Measurements from ENCODE around the gene FGF1. TPM values are rescaled to one million over a fixed set of nuclear protein-coding genes. Genes with fewer than 3 reads are reported as not detected.

FGF1 gene
- total and polyA plus RNA-seq, 8 donors: 0.03 to 0.90 (median 0.35) TPM

- Histone ChIP-seq H3K4me1 (no peaks in the 10 kb centered on the region), H3K27ac (no peak overlapping the region)
Measured at GRCh38 chr5:142602720-142603245, 83.1 kb downstream of the FGF1 start.

DNA sequence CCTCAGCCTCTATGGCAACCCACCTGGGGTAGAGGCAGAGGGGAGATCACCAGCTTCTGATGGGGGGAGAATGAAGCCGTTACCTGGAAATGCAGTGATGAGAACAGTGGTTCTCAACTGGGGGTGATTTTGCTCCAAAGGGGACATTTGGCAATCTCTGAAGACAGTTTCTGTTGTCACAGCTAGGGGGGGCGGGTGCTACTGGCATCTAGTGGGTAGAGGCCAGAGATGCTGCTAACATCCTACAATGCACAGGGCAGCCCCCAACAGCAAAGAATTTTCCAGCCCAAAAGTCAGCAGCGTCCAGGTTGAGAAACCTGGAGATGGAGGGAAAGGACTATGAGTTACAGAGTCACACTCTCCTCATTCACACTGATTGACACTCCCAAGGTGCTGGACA lies 84.5 kb downstream of the FGF1 start:
- no peaks in the 10 kb centered on the region for H3K9me3 ChIP-seq
- 83 to 86% methylated on average over 3 of the region's 3 CpGs for WGBS, 2 donors
- ATAC-seq (peak in 1 of 4 donors; percentile 6), FAIRE-seq (no peak), DNase-seq (no peak)
- intact Hi-C loops (cut with DNase I): no loop called here
- TF ChIP-seq, protein P1, sequence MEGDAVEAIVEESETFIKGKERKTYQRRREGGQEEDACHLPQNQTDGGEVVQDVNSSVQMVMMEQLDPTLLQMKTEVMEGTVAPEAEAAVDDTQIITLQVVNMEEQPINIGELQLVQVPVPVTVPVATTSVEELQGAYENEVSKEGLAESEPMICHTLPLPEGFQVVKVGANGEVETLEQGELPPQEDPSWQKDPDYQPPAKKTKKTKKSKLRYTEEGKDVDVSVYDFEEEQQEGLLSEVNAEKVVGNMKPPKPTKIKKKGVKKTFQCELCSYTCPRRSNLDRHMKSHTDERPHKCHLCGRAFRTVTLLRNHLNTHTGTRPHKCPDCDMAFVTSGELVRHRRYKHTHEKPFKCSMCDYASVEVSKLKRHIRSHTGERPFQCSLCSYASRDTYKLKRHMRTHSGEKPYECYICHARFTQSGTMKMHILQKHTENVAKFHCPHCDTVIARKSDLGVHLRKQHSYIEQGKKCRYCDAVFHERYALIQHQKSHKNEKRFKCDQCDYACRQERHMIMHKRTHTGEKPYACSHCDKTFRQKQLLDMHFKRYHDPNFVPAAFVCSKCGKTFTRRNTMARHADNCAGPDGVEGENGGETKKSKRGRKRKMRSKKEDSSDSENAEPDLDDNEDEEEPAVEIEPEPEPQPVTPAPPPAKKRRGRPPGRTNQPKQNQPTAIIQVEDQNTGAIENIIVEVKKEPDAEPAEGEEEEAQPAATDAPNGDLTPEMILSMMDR (IDR thresholded peaks at IDR 0.05): no peak
- no peaks in the 10 kb centered on the region for H3K27me3 ChIP-seq
- no peaks in the 10 kb centered on the region for H3K36me3 ChIP-seq
- no peaks in the 10 kb centered on the region for H3K4me1 ChIP-seq
- no peak overlapping the region for H3K4me3 ChIP-seq
- H3K27ac ChIP-seq: peak overlapping the region in 1 of 4 donors; percentile 6

More at GRCh38 chr5:142602720-142603245, 83.1 kb downstream of the FGF1 start:
- WGBS, 2 donors: 76 to 88% methylated on average over 4 of the region's 4 CpGs
- intact Hi-C loops (cut with DNase I): no loop called here
- Histone ChIP-seq H3K27me3 (no peaks in the 10 kb centered on the region), H3K9me3 (no peaks in the 10 kb centered on the region), H3K4me3 (no peak overlapping the region), H3K36me3 (no peaks in the 10 kb centered on the region)
- FAIRE-seq (no peak), ATAC-seq (no peak), DNase-seq (no peak)
- TF ChIP-seq, protein P1 (IDR thresholded peaks at IDR 0.05): no peak

- DNase-seq (peak in 2 of 6 donors; percentile 8 to 58), ATAC-seq (peak; percentile 70 to 93 (median 90)), FAIRE-seq (no peak)
- Histone ChIP-seq H3K27ac (peak overlapping the region in 1 of 4 donors; percentile 6), H3K27me3 (no peaks in the 10 kb centered on the region), H3K9me3 (no peaks in the 10 kb centered on the region), H3K36me3 (no peaks in the 10 kb centered on the region), H3K4me1 (no peaks in the 10 kb centered on the region), H3K4me3 (peak overlapping the region in 2 of 4 donors; percentile 5 to 15)
- TF ChIP-seq, protein P1 (IDR thresholded peaks at IDR 0.05): no peak
- intact Hi-C loops (cut with DNase I): no loop called here
- 10 to 14% methylated on average over 20 of the region's 20 CpGs for whole genome bisulfite sequencing, 2 donors
Measured at GRCh38 chr5:142600611-142601358, 85.1 kb downstream of the FGF1 start.

- TF ChIP-seq, protein P1 (IDR thresholded peaks at IDR 0.05): no peak
- ATAC-seq (no peak), FAIRE-seq (no peak), DNase-seq (no peak)
- no peaks in the 10 kb centered on the region for H3K9me3 ChIP-seq
- H3K4me1 ChIP-seq: no peaks in the 10 kb centered on the region
- H3K36me3 ChIP-seq: no peaks in the 10 kb centered on the region
- H3K27ac ChIP-seq: no peak overlapping the region
- intact Hi-C loops (cut with DNase I): no loop called here
- no peak overlapping the region for H3K4me3 ChIP-seq
- H3K27me3 ChIP-seq: no peaks in the 10 kb centered on the region
- 87 to 91% methylated on average over 4 of the region's 4 CpGs for WGBS, 2 donors
Measured at GRCh38 chr5:142600092-142600491, 85.8 kb downstream of the FGF1 start.

- ATAC-seq: no peak
- Histone ChIP-seq H3K27me3 (no peaks in the 10 kb centered on the region), H3K36me3 (no peaks in the 10 kb centered on the region), H3K9me3 (no peaks in the 10 kb centered on the region), H3K27ac (no peak overlapping the region), H3K4me3 (no peak overlapping the region), H3K4me1 (no peaks in the 10 kb centered on the region)
- TF ChIP-seq, protein P1 (IDR thresholded peaks at IDR 0.05): no peak
- no peak for DNase-seq
- intact Hi-C loops (cut with DNase I): no loop called here
- no peak for FAIRE-seq
Measured at GRCh38 chr5:142598338-142598700, 87.6 kb downstream of the FGF1 start.
